Fibroblast of skin of left biceps (primary cell): ENCODE results near the gene NDP.

Experiments
- DNase-seq, 2 experiments: peaks; one replicate each; pipeline ENCODE4 v3.0.0-alpha.2; 2013; ENCODE audit warnings: low read depth in 2 of 2

The NDP gene

GRCh38 chrX:43973249-43974099, at the start of gene NDP:
NDP (minus strand) TSS chrX:43973390; CDS start chrX:43958645, 14,745 bp downstream.
- no peak for DNase-seq

GRCh38 chrX:44022964-44023363, 49.8 kb upstream of the NDP start:
- no peak for DNase-seq

GRCh38 chrX:44020693-44021092, 47.5 kb upstream of the NDP start:
- DNase-seq = no peak

GRCh38 chrX:44019911-44020310, 46.7 kb upstream of the NDP start:
- DNase-seq = no peak

GRCh38 chrX:44017676-44018075, 44.5 kb upstream of the NDP start:
- DNase-seq = no peak

DNA sequence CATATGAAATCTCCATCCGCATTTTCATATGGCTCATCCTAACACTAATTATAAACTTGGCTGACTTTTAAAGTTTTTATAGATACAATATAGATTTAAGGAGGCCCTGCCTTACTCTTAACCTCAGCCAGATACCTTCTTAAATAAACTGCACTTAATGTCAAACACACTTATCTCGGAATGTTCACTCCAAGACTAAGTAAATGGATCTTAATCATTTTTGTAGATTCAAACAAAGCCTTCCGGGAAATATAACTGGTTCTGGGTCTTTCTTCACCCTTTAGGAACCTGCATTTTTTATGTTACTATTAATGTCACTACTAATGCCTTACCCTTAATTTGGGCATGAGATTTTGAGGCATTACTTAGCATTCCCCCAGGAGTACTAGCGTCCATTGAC, 43.7 kb upstream of the NDP start:
- no peak for DNase-seq

DNA sequence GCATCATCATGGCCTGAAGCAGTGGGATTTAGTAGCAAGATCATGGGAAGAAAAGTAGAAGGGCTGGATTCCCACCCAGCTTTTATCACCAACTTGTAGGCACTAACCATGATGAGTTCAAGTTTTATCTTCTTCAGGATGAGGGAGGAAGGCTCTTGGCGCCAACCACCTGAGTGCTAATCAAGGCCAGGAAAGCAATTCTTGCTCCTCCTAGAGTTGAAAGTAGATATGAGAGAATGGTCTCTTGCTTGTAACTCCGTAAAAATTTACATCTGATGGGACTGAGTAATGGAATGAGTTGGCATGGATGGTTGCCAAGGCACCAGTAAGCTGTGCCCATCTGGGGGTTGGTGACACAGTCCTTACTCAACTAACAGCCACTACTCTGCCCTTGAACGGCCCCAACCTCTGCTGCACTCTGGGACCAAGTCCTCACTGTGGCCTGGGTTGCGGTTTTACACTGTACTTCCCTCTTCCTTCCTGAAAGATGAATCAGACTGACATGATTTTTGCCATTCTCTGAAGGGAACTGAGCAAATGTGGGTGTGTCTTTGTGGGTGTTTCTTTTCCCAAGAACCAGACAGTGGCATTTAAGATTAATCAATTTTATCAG, 39.4 kb upstream of the NDP start:
- DNase-seq = no peak

DNA sequence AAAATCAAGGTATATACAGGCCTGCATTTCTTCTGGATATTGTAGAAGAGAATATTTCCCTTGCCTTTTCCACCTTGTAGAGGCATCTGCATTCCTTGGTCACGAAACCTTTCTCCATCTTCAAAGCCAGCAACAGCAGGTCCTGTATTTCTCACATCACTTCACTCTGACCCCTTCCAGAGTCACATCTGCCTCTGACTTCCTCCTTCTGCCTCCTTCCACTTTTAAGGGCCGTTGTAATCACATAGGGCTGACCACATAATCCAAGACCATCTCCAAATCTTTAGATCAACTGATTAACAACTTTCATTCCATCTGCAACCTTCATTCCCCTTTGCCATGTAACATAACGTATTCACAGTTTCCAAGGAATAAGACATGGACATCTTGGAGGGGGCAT, 38.3 kb upstream of the NDP start:
- DNase-seq = no peak

DNA sequence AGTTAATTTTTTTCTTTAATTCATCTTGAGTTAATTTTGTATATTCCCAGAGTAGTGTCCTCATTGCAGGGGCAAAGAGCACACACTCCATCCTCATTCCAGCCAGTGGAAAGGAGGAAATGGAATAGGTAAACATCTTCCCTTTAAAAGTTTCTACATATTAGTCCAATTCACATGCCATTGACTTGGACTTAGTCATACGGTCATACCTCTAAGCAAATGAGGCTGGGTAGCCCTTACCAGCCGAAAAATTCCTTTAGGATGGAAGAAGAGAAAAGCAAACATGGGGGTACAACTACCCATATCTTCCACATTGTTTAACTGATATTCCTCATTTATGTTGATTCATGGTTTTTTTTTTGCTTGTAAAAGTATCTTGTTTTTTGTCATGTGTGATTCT, 37.4 kb upstream of the NDP start:
- DNase-seq = no peak

- DNase-seq = no peak
Observed at GRCh38 chrX:44006081-44006480, 32.9 kb upstream of the NDP start.

DNA sequence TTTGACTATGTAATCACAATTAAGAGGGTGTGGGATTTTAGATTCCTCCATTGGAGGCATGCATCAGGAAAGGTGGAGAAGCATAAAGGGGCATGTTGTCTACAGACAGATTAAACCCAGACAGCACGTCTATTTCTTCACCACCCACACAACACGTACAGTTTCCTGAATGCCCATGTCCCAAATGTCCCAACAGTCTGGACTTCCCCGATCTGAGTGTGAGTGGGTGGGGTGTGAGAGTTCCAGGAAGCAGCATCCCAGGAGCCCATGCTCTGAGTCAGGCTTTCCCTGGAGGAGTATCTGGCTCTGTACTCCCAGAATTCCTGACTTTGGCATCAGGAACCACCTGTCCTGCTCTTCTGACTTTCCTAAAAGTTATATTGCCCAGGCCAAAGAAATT, 30.8 kb upstream of the NDP start:
- no peak for DNase-seq

DNA sequence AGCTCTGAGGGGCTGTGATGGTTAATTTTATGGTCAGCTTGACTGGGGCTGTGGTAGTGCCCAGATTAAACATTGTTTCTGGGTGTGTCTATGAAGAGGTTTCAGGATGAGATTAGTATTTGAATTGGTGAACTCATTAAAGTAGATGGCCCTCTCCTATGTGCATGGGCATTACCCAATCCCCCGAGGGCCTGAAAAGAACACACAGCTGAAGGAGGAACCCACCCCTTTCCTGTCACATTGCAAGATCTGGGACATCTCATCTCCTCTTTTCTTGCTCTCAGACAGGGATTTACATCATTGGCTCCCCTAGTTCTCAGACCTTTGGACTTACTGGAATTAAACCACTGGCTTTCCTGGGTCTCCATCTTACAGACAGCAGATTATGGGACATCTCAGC, 29.4 kb upstream of the NDP start:
- no peak for DNase-seq

GRCh38 chrX:43998374-43998773, 25.2 kb upstream of the NDP start:
- no peak for DNase-seq

- DNase-seq = no peak
Observed at GRCh38 chrX:43996491-43996890, 23.3 kb upstream of the NDP start.

DNA sequence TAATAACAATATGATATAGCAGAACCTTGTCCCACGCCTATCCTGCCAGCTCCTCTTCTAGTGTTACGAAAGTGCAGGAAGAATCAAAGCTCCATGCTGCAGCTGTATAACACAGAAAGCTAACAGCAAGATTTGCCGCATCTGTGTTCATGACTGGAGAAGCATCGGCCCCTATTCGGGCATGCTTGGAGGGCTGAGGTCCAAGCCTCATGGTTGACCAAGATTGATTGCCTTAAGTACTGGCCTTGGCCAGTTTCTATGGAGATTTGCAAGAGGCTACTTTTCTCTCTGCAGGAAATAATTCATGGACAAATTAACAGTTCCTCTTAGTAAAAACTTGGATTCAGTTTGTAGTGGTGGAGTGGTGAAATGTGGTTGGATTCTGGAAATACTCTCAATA, 12.9 kb upstream of the NDP start:
- no peak for DNase-seq

GRCh38 chrX:43985511-43985910, 12.3 kb upstream of the NDP start:
- DNase-seq = no peak

DNA sequence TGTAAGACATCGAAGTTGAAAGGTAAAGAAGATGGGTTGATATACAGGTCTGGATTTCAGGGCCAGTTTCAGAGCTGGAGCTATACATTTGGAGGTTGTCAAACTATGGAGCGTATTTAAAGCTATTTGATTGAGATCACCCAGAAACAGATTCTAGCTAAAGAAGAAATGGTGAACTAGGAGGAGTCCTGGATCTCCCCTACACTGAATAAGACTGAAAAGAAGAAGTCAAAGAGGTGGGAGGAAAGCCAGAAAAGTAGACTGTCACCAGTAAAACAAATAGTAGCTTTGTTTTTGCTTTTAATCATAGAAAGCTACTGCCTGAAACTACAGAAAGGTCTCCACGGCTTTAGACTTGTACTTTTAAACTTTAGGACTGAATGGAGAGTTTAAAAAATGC, 5.0 kb upstream of the NDP start:
- no peak for DNase-seq

GRCh38 chrX:43976205-43976604, 3.0 kb upstream of the NDP start:
- DNase-seq = no peak

DNA sequence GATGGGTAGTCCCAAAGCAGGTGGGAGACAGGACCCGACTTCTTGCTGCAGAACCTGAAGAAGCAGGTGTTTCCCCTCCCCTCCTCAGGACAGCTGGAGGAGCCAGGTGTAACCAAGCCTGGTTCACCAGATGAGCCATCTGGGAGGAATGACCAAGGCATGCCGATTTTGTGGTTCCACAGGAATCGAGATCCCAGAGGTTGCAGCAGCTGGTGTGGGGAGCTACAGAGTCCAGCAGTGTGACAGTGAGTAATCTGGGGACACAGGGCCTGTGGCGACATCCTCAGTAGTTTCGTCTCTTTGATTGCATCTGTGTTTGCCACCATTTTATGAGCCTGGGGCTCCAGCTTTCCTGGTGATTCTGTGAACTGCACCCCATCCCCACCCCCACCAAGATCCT, 2.6 kb upstream of the NDP start:
- no peak for DNase-seq

- DNase-seq = no peak
Observed at GRCh38 chrX:43974741-43975465, 1.7 kb upstream of the NDP start.

DNA sequence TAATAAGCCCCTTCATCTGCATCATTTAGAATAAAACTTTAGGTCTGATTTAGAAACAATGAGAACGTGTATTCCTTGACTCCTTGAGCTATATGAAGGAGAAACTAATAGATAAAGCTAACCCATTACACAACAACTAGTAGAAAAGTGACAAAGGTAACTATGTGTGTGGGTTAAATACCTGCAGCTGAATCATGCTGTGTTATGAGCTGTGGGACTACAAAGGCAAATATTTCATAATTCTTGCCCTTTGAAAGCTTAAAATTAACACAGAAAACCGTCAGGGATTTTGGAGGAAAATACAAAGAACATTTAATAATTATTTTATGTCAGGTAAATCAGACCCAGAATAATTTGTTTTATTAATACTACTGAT, 898 bp upstream of the NDP start:
- DNase-seq = no peak

- DNase-seq = no peak
Observed at GRCh38 chrX:43971966-43972961, 926 bp downstream of the NDP start.
